GM23248 (cell line): ENCODE measurements around the gene TBX6. TPM values are rescaled to one million over a fixed set of nuclear protein-coding genes. Genes with fewer than 3 reads are reported as not detected.

ENCODE experiments used
- DNase-seq: peaks from one replicate; pipeline ENCODE4 v3.0.0-alpha.2; 2015
- H2AFZ ChIP-seq: fragments of 200-600 bp; sonication (generic); 2 replicates; pipeline ENCODE4 v1.6.1; 2016; ENCODE audit warnings: antibody characterized with exemption
- H3F3A ChIP-seq: fragments of 200-600 bp; sonication (generic); 2 replicates; pipeline ENCODE4 v1.6.1; 2016; ENCODE audit warnings: mild to moderate bottlenecking, antibody characterized with exemption, mixed run types; ENCODE audit not compliant: insufficient read depth
- H3K27ac ChIP-seq: fragments of 200-600 bp; sonication (generic); 2 replicates; pipeline ENCODE4 v1.5.1; 2016; ENCODE audit warnings: mild to moderate bottlenecking
- H3K27me3 ChIP-seq: fragments of 200-600 bp; sonication (generic); replicated peaks from 2 replicates; pipeline ENCODE4 v1.6.1; 2016; ENCODE audit warnings: mild to moderate bottlenecking; ENCODE audit not compliant: insufficient read depth
- H3K36me3 ChIP-seq: fragments of 200-600 bp; sonication (generic); 2 replicates; pipeline ENCODE4 v1.6.1; 2016; ENCODE audit warnings: low read depth, mild to moderate bottlenecking
- H3K4me1 ChIP-seq: fragments of 200-600 bp; sonication (generic); 2 replicates; pipeline ENCODE4 v1.6.1; 2016; ENCODE audit warnings: mild to moderate bottlenecking; ENCODE audit not compliant: insufficient read depth
- H3K4me2 ChIP-seq: fragments of 200-600 bp; sonication (generic); one replicate; pipeline ENCODE4 v1.6.1; 2016; ENCODE audit warnings: mild to moderate bottlenecking; ENCODE audit not compliant: unreplicated experiment
- H3K4me3 ChIP-seq: fragments of 200-600 bp; sonication (generic); 2 replicates; pipeline ENCODE4 v1.5.1; 2016; ENCODE audit warnings: mild to moderate bottlenecking
- H3K79me2 ChIP-seq: fragments of 200-600 bp; sonication (generic); 2 replicates; pipeline ENCODE4 v1.6.1; 2016; ENCODE audit warnings: mild to moderate bottlenecking; ENCODE audit not compliant: insufficient read depth
- H3K9ac ChIP-seq: fragments of 200-600 bp; sonication (generic); 2 replicates; pipeline ENCODE4 v1.6.1; 2016; ENCODE audit warnings: mild to moderate bottlenecking
- H3K9me2 ChIP-seq: fragments of 200-600 bp; sonication (generic); 2 replicates; pipeline ENCODE4 v1.6.1; 2016; ENCODE audit warnings: mixed run types, mild to moderate bottlenecking, moderate library complexity; ENCODE audit not compliant: insufficient read depth
- H3K9me3 ChIP-seq: fragments of 200-600 bp; sonication (generic); one replicate; pipeline ENCODE4 v1.6.1; 2017; ENCODE audit warnings: low read depth
- H4K20me1 ChIP-seq: fragments of 200-600 bp; sonication (generic); 2 replicates; pipeline ENCODE4 v1.6.0; 2016; ENCODE audit not compliant: insufficient read depth
- EZH2 ChIP-seq: fragments of 200-600 bp; sonication (generic); IDR thresholded peaks from 2 replicates; pipeline ENCODE4 v1.6.1; 2018; ENCODE audit warnings: antibody characterized with exemption, mild to moderate bottlenecking; ENCODE audit not compliant: insufficient read depth, poor library complexity, severe bottlenecking
- EZH2phosphoT487 ChIP-seq: fragments of 200-600 bp; sonication (generic); IDR thresholded peaks from 2 replicates; pipeline ENCODE4 v1.6.1; 2018; ENCODE audit warnings: antibody characterized with exemption, moderate library complexity, mild to moderate bottlenecking, low read depth; ENCODE audit not compliant: insufficient read depth
- WGBS, 2 experiments: methylation state at CpG; one replicate each; pipeline ENCODE4 v1.1.6; 2015 to 2017; ENCODE audit warnings: low lambda C conversion rate in 2 of 2, low coverage in 1 of 2; ENCODE audit errors: missing lambda C conversion rate in 2 of 2; 5-methylcytosine and 5-hydroxymethylcytosine counted together
- in situ Hi-C: fragments of 300-500 bp; cut with MboI; formaldehyde crosslinking; loops from 2 replicates; pipeline ENCODE4 v1.15.0; 2020
- polyA plus RNA-seq: library from polyadenylated mRNA; unstranded; fragments of >200 nt; fragmentation: Nextera tagmentation; extraction: Ambion mirVana; gene quantifications from 2 replicates; pipeline ENCODE4 v1.2.1, GENCODE V29; 2016
- total RNA-seq: library from RNA; depleted of rRNA; stranded (reverse); fragments of >200 nt; shearing (Covaris generic); gene quantifications from 2 replicates; pipeline ENCODE4 v1.2.3, GENCODE V29; 2014

The TBX6 gene
- total and polyA plus RNA-seq, 2 experiments from 2014 or later = 0.11 to 0.20 TPM

DNA sequence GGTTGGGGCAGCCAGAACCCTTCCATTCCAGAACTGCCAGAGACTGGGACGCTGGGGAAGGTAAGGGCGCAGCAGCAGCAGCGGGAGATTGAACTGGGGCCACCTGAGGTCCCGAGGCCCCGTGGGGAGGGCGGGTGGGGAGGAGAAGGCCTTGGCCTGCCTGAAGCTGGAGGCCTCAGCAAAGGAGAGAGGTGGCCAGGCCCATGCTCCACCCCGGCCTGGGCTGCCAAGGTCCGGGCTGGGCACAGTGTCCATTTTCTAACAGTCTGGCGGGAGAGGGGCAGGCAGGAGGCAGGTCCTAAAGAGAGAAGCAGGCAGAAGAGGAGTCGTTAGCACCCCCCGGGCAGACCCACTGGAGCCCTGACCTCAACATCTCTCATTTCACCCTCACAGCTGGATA, 22.7 kb upstream of the TBX6 start:
- in situ Hi-C loops = loop anchor here (25.0 kb wide), 1 partner anchor 298 kb away; the partner anchor contains the start of gene ZNF771
- no peak overlapping the region for H3K4me3 ChIP-seq
- no peaks in the 10 kb centered on the region for H3F3A ChIP-seq
- H3K9me2 ChIP-seq = no peaks in the 10 kb centered on the region
- H3K4me1 ChIP-seq = peaks cover 9% of the 10 kb centered on the region
- no peaks in the 10 kb centered on the region for H3K9me3 ChIP-seq
- no peak overlapping the region for H3K4me2 ChIP-seq
- no peak for DNase-seq
- H3K79me2 ChIP-seq = no peaks in the 10 kb centered on the region
- peaks cover 4% of the 10 kb centered on the region for H3K36me3 ChIP-seq
- H3K27me3 ChIP-seq = no peaks in the 10 kb centered on the region
- H2AFZ ChIP-seq = no peak overlapping the region
- 82 to 89% methylated on average over 7 to 11 of the region's 11 CpGs for WGBS, 2 experiments
- H4K20me1 ChIP-seq = no peaks in the 10 kb centered on the region
- TF ChIP-seq EZH2phosphoT487 = no peak
- TF ChIP-seq EZH2 = no peak
- no peak overlapping the region for H3K27ac ChIP-seq
- H3K9ac ChIP-seq = no peak overlapping the region

DNA sequence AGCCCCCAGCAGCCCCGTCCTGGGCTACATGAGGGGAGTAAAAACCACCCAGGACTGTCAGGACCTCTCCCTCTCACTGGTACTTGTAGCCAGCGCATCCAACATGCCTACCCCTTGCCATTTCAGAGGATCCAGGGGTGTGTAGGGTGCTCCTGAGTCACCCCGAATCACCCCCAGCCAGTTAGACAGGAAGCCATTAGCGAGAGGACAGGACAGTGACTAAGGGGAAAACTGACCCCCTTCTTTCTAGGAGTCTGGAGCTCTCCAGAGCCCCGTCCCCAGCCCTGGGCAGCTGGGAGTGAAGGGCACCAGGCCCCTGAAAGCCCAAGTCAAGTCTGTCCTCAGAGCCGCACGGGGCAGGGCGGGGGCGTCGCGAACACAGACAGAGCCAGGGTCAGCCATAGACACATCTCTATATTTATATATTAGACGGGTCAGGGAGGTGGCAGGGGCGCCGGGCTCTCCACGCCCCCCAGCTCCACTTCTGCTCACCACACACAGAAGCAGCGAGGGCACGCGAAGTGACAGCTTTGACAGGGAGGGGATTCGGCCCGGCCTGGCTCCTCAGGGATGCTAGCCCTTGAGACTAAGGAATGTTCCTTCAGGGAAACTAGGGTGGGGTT, 22.1 kb upstream of the TBX6 start:
- H3K9me3 ChIP-seq = no peaks in the 10 kb centered on the region
- H3K9me2 ChIP-seq = no peaks in the 10 kb centered on the region
- H3K27me3 ChIP-seq = no peaks in the 10 kb centered on the region
- TF ChIP-seq EZH2 = no peak
- TF ChIP-seq EZH2phosphoT487 = no peak
- peaks cover 9% of the 10 kb centered on the region for H3K4me1 ChIP-seq
- no peaks in the 10 kb centered on the region; the same call in 1 of the 2 replicates for H3K36me3 ChIP-seq
- no peak overlapping the region for H3K4me2 ChIP-seq
- no peak overlapping the region for H3K9ac ChIP-seq
- in situ Hi-C loops = loop anchor here (25.0 kb wide), 1 partner anchor 298 kb away; the partner anchor contains the start of gene ZNF771
- peak; percentile 63 for DNase-seq
- no peak overlapping the region for H2AFZ ChIP-seq
- 75 to 77% methylated on average over 20 of the region's 20 CpGs for WGBS, 2 experiments
- H3K79me2 ChIP-seq = no peaks in the 10 kb centered on the region
- no peaks in the 10 kb centered on the region for H4K20me1 ChIP-seq
- H3K27ac ChIP-seq = no peak overlapping the region
- no peak overlapping the region for H3K4me3 ChIP-seq
- H3F3A ChIP-seq = no peaks in the 10 kb centered on the region

DNA sequence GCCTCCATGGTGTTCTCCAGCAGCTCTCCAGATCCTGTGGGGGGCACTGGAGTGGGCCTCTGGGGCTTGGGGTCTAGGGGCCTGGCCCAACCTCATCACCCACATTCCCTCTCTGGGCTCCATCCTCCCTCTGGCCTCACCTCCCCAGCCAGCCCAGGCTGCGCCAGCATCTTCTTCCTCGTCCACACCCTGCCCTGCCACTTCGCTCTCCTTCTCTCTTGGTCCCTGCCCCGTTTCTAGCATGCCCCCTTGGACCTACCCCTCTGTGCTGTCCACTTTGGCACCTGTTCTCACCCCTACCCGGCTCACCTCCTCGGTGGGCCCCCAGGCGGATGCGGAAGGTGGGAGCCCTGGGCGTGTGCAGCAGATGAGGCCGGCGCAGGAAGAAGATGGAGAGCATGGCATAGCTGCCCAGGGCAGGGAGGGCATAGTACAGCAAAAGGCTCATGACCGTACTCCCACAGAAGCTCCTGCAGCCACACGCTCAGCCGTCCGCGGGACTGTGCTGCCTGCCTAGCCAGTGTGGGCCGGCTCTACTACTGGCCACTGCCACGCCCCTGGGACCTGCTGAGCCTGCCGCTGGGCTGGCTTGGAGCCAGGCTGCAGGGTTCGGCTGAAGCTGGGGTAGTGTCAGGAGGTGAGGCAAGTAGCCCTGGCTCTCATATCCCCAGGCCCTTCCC, 21.4 kb upstream of the TBX6 start, which contains the start of gene GDPD3:
Gene GDPD3 (minus strand): TSS at position 507 of the 680 bp plus-strand sequence. CDS start 59 bp downstream, at position 448.
- in situ Hi-C loops = loop anchor here (25.0 kb wide), 1 partner anchor 299 kb away; the partner anchor contains the start of gene ZNF771
- H3K27me3 ChIP-seq = no peaks in the 10 kb centered on the region
- peaks cover 9% of the 10 kb centered on the region for H3K4me1 ChIP-seq
- H3K27ac ChIP-seq = no peak within 1 kb of the TSS
- H4K20me1 ChIP-seq = no peaks in the 10 kb centered on the region
- H3K4me3 ChIP-seq = no peak within 1 kb of the TSS
- no peak within 1 kb of the TSS for H3K9ac ChIP-seq
- WGBS, 2 experiments = 68 to 72% methylated on average over 20 of the region's 20 CpGs
- H3K79me2 ChIP-seq = no peaks in the 10 kb centered on the region
- no peaks in the 10 kb centered on the region for H3K9me2 ChIP-seq
- H2AFZ ChIP-seq = no peak within 1 kb of the TSS
- no peaks in the 10 kb centered on the region for H3K9me3 ChIP-seq
- H3F3A ChIP-seq = no peaks in the 10 kb centered on the region
- no peaks in the 10 kb centered on the region; the same call in 1 of the 2 replicates for H3K36me3 ChIP-seq
- DNase-seq = peak; percentile 44
- H3K4me2 ChIP-seq = no peak within 1 kb of the TSS
- TF ChIP-seq EZH2 (no peak), EZH2phosphoT487 (no peak)

DNA sequence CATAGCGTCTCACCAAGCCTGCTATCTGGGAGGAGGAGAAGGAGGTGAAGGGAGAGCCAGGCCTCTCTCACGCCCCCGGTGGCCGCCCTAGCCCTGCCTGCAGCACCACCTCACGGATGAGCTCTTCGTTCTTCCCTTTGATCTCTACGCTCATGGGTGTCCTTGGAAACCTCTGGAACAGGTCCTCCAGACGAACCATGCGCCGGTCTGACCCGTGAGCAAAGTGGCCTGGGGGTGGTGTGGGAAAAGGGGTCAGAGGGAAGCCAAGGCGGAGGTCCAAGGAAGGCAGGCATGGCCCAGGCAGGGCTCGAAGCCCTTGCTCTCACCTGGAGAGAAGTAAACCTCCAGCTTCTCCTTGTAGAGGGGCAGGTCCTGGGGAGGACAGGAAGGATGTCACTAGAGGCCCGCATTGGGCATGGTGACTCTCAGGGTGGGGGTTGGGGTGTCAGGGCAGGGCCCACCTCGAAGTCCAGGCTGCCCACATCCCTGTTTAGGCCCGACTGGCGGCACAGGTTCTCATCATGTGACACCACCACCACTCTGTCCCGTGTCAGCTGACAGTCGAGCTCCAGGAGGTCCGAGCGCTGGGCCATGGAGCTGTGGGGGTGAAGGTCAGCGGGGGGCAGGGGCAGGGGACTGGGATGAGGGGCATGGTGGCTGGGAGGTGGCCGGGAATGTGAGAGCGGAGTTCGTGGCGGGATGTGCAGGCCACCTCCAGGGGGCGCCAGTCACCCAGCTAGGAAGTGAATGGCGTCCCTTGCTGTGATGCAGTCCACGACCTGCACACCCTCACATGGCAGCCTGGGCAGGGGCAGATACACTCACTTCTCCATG, 20.7 kb upstream of the TBX6 start:
- Histone ChIP-seq H3K79me2 (no peaks in the 10 kb centered on the region), H3K9me3 (no peaks in the 10 kb centered on the region), H3K27me3 (no peaks in the 10 kb centered on the region), H3K27ac (no peak overlapping the region), H3K36me3 (no peaks in the 10 kb centered on the region; the same call in 1 of the 2 replicates), H3K4me1 (peaks cover 9% of the 10 kb centered on the region), H3K9me2 (no peaks in the 10 kb centered on the region), H4K20me1 (no peaks in the 10 kb centered on the region), H3K9ac (no peak overlapping the region), H2AFZ (no peak overlapping the region), H3K4me3 (no peak overlapping the region), H3K4me2 (no peak overlapping the region), H3F3A (no peaks in the 10 kb centered on the region)
- TF ChIP-seq EZH2 (no peak), EZH2phosphoT487 (no peak)
- 81 to 83% methylated on average over 24 to 29 of the region's 29 CpGs for WGBS, 2 experiments
- peak; percentile 69 for DNase-seq
- in situ Hi-C loops = loop anchor here (25.0 kb wide), 1 partner anchor 300 kb away; the partner anchor contains the start of gene ZNF771
